Neural cell (in vitro differentiated cells): ENCODE data around the gene SLC2A1.

ENCODE experiments used
- EP300 ChIP-seq: fragments of 450-650 bp; conservative IDR thresholded peaks from 2 replicates; pipeline ENCODE4 v1.6.1; 2014; ENCODE audit warnings: antibody characterized with exemption, mild to moderate bottlenecking, moderate library complexity; ENCODE audit not compliant: poor library complexity, severe bottlenecking
- EZH2 ChIP-seq: fragments of 200-600, 300-800 bp; shearing (Covaris generic), sonication (generic); IDR thresholded peaks from 2 replicates; pipeline ENCODE4 v1.6.1; 2014; ENCODE audit warnings: antibody characterized with exemption, low read length, borderline replicate concordance, mild to moderate bottlenecking; ENCODE audit not compliant: insufficient read depth, poor library complexity, severe bottlenecking
- TF ChIP-seq, protein P1 (sequence below): fragments of 450-650 bp; IDR thresholded peaks from 2 replicates; pipeline ENCODE4 v1.5.1; 2014; ENCODE audit warnings: antibody characterized with exemption, mild to moderate bottlenecking, moderate library complexity; ENCODE audit not compliant: poor library complexity, severe bottlenecking
- TF ChIP-seq, protein P2 (sequence below): IDR thresholded peaks from 2 replicates; pipeline ENCODE4 v1.6.1; 2012; ENCODE audit warnings: borderline replicate concordance

DNA sequence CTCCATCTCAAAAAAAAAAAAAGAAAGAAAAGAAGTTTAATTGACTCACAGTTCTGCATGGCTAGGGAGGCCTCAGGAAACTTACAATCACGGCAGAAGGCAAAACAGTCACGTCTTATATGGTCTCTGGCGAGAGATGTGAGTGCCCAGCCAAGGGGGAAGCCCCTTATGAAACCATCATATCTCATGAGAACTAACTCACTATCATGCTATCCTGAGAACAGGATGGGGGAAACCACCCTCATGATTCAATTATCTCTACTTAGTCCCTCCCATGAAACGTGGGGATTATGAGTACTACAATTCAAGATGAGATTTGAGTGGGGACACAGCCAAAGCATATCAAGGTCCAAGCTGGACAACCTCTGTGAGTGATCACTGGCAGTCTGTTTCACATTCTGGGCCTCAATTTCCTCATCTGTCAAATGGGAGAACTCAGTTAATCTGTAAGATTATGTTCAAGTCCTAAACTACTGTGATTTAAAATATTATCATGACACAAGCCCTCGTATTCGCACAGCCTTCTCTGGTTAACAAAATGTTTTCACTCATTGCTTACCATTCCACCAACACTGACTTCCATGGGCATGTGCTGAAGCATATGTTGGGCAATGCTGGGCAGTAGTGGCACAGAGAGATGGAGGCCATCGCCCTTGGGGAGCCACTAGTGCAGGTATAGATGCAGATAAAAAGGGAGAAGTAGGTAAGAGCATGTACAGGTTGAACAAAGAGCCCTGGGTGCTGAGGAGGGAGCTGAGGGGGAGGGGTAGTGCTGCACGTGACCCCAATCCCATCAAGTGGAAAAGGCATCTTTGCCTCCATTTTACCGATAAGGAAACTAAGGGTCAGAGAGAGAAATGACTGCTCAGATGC is 46.2 kb upstream of the SLC2A1 start:
- TF ChIP-seq EZH2: no peak
- TF ChIP-seq, protein P1, sequence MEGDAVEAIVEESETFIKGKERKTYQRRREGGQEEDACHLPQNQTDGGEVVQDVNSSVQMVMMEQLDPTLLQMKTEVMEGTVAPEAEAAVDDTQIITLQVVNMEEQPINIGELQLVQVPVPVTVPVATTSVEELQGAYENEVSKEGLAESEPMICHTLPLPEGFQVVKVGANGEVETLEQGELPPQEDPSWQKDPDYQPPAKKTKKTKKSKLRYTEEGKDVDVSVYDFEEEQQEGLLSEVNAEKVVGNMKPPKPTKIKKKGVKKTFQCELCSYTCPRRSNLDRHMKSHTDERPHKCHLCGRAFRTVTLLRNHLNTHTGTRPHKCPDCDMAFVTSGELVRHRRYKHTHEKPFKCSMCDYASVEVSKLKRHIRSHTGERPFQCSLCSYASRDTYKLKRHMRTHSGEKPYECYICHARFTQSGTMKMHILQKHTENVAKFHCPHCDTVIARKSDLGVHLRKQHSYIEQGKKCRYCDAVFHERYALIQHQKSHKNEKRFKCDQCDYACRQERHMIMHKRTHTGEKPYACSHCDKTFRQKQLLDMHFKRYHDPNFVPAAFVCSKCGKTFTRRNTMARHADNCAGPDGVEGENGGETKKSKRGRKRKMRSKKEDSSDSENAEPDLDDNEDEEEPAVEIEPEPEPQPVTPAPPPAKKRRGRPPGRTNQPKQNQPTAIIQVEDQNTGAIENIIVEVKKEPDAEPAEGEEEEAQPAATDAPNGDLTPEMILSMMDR: no peak
- TF ChIP-seq, protein P2, sequence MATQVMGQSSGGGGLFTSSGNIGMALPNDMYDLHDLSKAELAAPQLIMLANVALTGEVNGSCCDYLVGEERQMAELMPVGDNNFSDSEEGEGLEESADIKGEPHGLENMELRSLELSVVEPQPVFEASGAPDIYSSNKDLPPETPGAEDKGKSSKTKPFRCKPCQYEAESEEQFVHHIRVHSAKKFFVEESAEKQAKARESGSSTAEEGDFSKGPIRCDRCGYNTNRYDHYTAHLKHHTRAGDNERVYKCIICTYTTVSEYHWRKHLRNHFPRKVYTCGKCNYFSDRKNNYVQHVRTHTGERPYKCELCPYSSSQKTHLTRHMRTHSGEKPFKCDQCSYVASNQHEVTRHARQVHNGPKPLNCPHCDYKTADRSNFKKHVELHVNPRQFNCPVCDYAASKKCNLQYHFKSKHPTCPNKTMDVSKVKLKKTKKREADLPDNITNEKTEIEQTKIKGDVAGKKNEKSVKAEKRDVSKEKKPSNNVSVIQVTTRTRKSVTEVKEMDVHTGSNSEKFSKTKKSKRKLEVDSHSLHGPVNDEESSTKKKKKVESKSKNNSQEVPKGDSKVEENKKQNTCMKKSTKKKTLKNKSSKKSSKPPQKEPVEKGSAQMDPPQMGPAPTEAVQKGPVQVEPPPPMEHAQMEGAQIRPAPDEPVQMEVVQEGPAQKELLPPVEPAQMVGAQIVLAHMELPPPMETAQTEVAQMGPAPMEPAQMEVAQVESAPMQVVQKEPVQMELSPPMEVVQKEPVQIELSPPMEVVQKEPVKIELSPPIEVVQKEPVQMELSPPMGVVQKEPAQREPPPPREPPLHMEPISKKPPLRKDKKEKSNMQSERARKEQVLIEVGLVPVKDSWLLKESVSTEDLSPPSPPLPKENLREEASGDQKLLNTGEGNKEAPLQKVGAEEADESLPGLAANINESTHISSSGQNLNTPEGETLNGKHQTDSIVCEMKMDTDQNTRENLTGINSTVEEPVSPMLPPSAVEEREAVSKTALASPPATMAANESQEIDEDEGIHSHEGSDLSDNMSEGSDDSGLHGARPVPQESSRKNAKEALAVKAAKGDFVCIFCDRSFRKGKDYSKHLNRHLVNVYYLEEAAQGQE: no peak
- TF ChIP-seq EP300: no peak
